HG03571 (cell line): ENCODE results near the gene RMND1.

Experiments
- ATAC-seq: cut with Tn5 transposase; IDR thresholded peaks from one replicate; pipeline ENCODE4 v1.9.1; 2021; ENCODE audit not compliant: unreplicated experiment

The RMND1 gene, protein sequence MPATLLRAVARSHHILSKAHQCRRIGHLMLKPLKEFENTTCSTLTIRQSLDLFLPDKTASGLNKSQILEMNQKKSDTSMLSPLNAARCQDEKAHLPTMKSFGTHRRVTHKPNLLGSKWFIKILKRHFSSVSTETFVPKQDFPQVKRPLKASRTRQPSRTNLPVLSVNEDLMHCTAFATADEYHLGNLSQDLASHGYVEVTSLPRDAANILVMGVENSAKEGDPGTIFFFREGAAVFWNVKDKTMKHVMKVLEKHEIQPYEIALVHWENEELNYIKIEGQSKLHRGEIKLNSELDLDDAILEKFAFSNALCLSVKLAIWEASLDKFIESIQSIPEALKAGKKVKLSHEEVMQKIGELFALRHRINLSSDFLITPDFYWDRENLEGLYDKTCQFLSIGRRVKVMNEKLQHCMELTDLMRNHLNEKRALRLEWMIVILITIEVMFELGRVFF

DNA sequence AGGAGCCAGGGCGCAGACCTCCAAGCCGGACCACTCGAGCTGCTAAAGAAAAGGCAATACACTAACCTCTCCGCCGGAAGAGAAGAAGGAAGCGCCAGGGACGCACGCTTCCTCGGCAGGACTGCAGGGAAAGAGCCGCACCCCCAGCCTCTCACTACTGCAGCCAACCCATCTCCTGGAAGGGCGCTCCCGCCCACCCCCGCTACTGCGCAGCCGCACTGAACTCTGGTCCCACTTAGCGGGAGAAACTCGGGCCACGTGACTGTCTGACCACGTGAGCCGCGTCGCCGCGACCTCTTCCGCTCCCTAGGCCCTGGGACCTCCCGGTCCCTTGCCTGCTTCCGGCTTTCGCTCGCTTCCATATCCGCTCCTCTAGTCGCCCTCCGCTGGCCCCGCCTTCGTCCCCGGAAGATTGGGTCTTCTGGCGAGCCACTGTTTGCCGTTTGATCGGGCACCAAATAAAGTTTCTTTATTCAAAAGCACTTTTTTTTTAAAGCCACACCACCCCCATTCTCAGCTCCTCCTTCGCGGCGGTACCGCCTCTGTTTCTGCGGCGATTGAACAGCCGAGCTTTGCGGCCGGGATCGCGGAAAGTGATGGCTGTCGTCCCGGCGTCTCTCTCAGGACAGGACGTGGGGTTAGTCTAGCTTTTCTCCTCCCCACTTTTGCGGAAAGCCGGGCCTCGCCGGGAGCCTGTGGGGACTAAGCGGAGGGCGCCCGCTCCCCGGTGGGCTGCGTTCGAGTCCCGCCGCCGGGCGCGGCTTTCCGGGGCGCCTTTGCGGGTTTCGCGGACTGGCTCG is at the start of gene RMND1:
Gene RMND1 (minus strand): TSS at position 177 of the 800 bp plus-strand sequence. CDS start 6,315 bp downstream, outside the sequence.
- peak; percentile 98 for ATAC-seq

DNA sequence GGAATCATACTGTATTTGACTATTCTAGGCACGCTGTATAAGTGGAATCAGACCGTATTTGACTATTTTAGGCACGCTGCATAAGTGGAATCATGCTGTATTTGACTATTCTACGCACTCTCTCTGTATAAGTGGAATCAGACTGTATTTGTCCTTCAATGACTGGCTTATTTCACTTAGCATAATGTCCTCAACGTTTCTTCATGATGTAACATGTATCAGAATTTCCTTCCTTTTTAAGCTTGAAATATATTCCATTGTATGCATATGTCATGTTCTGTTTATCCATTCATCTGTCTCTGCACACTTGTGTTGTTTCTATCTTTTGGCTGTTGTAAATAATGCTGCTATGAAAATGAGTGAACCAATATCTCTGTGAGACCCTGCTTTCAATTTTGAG is 47.6 kb upstream of the RMND1 start:
- no peak for ATAC-seq

DNA sequence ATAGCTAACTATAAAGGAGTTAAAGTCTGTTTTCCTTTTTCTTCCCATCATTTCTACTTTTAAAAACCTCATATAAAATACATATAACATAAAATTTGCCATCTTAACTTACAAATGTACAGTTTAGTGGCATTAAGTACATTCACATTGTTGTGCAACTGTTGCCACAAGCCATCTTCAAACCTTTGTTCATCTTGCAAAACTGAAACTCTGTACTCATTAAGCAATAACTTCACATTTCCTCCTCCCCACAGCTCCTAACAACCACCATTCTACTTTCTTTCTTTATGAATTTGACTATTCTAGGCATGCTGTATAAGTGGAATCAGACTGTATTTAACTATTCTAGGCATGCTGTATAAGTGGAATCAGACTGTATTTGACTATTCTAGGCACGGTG is 46.4 kb upstream of the RMND1 start:
- peak; percentile 74 for ATAC-seq

DNA sequence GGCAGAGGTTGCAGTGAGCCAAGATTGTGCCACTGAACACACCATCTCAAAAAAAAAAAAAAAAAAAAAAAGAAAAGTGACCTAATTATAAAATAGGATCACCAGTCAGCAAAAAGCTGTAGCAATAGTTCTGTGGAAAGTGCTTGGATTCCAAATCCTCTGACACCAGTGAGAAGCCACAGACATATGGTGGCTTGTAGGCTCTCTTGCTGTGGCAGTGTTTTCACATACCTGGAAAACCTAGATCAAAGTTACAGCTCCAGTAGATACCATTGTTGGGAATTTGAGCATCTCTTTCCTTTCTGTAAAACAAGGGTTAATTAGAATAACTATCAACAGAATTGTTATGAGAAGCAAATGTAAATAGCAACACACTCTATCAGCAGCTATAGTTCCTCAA is 46.0 kb upstream of the RMND1 start:
- no peak for ATAC-seq

DNA sequence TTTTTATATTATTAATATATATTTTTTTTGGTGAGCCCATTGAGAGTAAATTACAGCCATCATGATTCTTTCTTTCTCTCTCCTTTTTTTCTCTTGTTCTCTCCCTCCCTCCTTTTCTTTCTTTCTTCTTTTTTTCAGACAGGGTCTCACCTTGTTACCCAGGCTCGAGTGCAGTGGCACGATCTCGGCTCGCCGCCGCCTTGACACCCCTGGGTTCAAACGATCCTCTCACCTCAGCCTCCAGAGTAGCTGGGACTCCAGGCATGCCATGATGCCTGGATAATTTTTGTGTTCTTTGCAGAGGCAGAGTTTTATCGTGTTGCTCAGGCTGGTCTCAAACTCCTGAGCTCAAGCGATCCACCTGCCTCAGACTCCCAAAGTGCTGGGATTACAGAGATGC is 43.5 kb upstream of the RMND1 start:
- ATAC-seq, result no peak

DNA sequence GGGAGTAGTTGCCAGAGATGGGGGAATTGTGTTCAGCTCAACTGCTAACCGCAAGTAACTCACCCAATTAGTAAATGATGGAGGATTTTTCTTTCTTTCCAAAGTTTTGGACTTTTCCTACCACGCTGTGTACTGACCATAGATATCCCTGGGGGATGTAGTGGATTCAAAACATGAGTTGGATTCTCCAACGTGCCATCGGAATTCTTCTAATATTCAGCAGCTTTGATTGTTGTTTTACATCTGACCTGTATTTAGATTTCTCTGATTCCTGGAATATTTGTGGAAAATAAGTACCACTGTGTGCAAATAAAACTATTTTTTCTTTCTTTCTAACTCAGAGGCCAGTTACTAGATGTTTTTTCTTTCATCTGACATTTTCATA is 43.0 kb upstream of the RMND1 start:
- ATAC-seq, result no peak

DNA sequence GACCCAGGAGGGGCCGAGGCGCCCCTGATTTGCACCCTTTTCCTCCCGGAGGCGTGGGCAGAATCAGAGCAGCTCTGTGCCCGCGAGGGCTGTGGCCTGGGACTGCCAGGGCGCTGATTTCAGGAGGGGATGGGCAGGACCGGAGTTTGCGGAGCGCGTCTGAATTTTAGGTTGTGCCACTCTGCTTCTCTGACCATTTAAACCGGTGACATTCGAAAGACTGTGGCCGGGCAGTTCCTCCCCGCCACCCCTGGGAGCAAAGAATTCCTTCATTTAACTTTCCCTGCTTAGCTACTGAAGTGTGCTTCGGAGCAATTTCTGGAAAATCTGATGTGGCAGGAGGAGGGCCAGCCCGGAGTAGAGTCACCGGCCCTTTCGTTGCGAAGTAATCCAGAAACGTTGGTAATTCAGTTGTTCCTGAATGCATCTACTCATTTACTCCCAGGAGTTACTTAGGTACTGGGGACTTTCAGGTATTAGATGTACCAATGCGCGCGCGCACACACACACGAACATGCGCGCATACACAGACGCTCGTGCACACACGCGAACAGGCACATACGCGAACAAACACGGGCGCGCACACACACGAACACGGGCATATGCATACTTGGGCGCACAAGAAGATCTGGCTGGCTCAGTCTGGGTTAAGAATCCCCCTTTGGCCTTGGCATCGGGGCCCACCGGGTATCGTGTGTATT is 42.5 kb upstream of the RMND1 start:
- ATAC-seq, result no peak

DNA sequence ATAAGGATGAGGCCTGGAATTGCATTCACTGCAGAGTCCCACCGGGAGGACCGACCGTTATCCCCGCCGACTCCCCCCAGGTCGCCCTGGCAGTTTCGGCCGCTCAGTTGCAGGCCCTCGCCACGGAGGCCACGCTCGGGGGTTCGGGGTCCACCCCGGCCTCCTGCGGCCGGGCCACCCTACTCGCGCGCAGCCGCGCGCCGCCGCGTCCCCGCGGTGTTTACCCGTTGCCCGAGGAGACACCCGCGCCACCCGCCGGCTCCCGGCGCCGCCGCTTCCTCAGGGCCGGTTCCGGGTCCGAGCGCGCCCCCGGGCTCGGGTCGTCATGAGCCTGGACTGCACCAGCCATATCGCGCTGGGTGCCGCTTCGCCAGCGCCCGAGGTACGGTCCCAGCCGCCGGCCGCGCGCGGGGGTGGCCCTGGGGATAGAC is 41.9 kb upstream of the RMND1 start, which contains the start of gene CCDC170:
Gene CCDC170 (plus strand): TSS at position 214 of the 431 bp plus-strand sequence. CDS start 112 bp downstream, at position 326.
- no peak for ATAC-seq

DNA sequence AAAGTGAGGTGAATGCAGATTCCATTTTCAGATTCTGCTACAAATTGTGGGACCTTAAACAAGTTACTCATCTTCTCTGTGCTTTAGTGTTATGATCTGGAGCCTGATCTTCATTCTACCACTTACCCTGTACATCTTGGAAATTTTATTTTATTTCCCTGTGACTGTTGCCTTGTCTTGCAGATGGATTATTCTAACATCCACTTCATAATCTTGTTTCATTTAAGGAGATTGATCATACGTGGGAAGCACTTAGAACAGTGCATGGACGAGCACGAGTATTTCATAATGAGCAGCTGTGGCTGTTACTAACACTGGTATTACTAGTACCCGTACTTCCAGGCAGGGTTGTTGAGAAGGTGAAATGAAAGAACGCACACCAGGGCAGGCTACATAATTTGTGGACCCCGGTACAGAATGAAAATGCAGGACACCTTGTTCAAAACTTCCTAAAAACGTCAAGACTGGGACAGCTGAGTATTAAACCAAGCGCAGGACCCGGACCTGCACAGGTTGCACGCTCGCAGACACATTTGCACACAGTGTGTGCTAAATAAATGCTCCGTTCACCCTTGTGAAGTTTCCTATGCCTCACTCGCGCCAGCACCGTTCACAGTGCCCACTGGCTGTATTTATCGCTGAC is 41.4 kb upstream of the RMND1 start:
- no peak for ATAC-seq

DNA sequence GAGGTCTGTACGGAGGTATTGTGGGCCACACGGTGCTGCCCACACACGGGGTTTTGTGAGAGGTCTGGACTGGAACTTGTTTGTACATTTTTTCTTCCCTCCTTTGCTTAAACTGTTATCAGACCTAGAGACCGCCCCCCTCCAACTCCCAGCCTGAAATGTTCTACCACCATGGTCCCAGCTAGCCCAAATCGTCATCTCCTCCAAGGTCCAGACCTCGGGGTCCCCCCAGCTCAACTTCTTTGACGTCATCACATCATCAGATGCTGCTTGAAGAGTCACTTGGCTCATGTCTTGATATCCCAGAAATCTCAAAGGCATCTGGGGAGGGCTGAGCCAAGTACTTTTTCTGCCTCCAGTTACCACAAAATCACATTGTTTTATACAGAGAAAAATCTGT is 39.1 kb upstream of the RMND1 start:
- no peak for ATAC-seq

DNA sequence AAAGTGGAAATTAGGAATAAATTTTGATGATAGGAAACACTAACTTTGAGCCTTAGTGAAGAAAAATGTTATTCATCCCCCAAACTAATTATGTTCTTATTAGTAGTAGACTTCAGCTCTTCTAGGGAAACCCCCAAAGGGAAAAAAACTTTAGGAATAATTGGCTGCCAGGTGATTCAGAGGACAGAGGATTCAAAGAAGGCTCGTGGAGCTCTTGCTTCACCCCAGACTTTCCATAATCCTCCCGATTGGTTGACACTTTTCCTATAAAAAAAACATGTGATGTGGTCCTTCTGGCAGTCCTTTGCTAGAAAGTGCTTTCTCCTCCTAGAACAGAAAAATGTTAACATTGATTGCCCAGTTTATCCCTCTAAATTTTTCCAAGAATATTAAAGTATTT is 36.3 kb upstream of the RMND1 start:
- ATAC-seq, result no peak

DNA sequence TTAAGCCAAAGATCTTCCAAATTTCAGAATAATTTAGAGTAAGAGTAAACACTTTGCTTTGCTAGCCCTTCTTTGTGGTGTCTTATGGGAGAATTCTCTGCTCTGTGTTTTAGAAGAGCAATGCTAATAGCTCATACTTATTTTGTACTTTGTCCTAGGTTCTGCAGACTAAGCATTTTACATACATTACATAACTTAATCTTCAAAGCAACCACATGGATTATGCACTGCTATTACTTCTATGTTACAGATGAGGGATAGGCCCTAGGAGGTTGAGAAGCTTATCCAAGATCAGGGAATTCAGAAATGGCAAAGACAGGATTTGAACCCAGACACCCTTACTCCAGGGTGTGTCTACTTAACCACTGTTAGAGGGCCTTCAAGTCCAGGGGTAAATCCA is 32.1 kb upstream of the RMND1 start:
- ATAC-seq, result no peak

DNA sequence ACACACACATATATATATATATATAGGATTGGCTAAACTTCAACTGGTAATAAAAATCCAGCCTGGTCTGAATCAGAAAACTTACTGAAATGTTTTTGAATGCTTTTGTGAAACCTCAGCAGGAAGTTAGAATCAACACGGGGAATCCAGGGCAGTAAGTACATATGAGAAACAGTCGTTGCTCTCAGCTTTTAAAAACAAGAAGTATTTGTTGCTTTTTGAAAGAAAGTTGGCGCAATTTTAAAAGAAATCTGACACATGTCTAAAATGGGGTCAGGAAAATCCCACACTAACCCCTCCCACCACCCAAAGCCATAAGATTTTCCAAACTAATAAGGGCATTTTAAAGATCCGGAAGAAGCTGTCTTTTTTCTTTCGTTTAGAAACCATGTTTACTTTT is 30.4 kb upstream of the RMND1 start:
- ATAC-seq, result no peak

DNA sequence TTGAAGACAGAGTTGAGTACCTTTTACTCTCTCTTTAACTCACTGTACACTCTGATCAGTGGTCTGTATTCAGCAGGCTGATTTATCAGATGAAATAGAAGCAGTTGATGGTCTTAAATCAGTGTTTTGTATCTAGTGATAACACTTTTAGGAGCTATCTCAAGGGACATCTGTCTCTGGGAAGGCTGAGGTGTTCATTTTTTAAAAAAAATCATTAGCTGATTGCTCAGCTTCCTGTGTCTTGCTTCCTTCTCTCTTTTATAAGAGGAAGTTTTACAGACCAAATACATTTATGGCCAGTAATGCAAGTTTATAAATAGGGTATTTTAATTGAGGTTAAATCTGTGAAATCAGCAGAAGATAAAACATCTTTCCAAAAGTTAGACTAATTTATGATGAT is 29.9 kb upstream of the RMND1 start:
- no peak for ATAC-seq

DNA sequence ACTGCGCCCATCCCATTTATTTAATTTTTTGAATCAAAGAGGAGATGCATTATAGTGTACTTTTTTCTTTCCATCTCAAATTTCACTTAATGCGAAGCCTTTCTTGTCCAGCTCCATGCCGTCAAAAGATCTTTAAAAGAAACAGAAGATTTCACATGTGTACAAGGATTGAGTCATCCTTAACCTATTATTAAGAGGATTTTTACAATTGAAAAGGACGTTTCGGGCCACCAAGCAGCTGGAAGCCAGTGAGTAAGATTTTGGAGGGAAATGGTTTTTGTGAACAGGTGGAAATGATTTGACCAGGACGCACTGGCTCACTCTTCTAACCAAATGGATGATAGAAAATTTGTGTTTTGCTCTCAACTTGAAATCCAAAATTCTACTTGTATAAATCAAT is 26.7 kb upstream of the RMND1 start:
- ATAC-seq, result no peak

DNA sequence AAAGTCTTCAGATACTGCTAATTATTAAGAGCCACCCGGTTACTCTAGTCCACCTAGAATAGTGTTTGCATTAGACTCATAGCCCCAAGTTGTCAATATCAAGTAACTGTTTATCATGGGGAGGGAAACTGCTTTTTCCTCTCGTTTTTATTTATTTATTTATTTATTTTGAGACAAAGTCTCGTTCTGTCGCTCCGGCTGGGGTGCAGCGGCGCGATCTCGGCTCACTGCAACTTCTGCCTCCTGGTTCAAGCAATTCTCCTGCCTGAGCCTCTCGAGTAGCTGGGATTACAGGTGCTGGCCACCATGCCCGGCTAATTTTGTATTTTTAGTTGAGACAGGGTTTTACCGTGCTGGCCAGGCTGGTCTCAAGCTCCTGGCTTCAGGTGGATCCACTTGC is 25.8 kb upstream of the RMND1 start:
- ATAC-seq, result no peak

DNA sequence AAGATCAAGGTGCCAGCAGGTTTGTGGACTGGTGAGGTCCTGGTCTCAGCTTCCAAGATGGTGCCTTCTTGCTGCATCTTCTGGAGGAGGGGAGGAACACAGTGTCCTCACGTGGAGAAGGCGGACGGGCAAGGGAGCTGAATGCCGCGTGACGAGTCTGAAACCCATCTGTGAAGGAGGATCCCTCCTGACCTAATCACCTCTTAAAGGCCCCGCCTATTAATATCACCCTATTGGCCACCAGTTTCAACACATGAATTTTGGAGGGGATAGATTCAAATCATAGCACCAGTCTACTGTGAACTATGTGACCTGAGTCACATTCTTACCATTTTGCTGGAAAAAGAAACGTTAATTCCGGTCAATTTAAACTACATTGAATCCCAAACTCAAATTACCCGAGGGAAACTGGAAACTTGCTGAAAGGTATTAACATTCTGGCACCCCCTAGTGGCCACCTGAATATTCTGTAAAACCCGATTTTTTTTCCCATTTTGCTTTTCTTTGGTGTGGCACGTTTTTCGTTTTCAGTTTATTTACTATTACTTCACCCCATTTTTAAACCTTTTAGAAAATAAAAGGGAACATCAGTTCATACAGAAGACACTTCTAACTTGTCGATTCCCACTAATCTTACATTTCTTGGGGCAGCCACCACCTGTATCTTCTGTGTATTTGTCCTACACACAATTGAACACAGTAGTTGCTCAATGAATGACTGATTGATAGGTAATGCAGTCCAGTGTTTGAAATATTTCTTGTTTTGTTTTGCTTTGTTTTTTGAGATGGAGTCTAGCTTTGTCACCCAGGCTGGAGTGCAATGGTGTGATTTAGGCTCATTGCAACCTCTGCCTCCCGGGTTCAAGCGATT is 24.0 kb upstream of the RMND1 start:
- ATAC-seq, result no peak

DNA sequence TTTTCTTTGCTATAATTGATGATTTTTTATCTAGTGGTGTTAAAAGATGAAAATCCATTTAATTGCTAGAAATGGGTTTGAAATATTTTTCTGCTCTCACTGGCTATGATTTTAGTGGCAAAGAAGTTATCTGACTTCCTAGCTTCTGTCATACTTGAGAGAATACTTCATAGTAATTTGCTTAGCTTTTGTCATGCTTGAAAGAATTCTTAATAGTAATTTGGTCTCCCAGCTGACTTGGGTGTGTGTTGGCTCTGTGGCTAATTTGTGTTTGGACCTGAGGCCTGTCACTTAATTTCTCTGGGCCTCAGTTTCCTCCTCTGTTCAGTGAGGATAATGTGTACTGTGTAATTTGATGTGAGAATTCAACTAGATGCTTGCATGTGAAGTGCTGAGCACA is 12.8 kb upstream of the RMND1 start:
- no peak for ATAC-seq

DNA sequence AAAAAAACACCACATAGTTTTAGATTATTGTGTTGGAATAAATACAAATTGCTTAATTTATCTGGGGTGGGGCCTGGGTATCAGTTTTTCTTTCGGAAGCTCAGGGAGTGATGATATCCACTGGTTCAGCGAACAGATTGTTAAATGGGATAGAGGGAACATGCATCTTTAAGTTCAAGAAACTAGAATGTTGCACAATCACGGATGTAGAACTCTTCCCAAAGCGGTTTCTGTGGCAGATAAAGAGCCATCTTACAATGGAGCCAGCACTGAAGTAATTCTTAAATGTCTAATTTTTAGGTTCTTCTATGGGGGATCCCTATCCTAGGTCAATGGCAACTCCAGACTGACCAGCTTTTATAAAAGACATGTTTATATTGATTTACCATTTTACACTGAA is 9.7 kb upstream of the RMND1 start:
- ATAC-seq, result no peak
